HL-60 (cell line): ENCODE results near the gene PPM1M.

ENCODE experiments used
- DNase-seq, 2 experiments: peaks; one replicate each; pipeline ENCODE4 v3.0.0-alpha.2; 2010 to 2020; ENCODE audit warnings: low read depth in 1 of 2, low spot score in 1 of 2
- H3K27ac ChIP-seq: fragments of 250-450 bp; sonication (Bioruptor Pico); replicated peaks from 2 replicates; pipeline ENCODE4 v1.5.1; 2020; ENCODE audit warnings: mild to moderate bottlenecking, moderate library complexity
- H3K27me3 ChIP-seq: fragments of 250-450 bp; sonication (Bioruptor Pico); 2 replicates; pipeline ENCODE4 v1.5.1; 2021; ENCODE audit warnings: mild to moderate bottlenecking, moderate library complexity; ENCODE audit not compliant: insufficient read depth, poor library complexity, severe bottlenecking
- H3K4me3 ChIP-seq: replicated peaks from 2 replicates; pipeline ENCODE4 v1.5.1; 2011; ENCODE audit warnings: mild to moderate bottlenecking, control low read depth, low read length; ENCODE audit not compliant: insufficient read depth
- CTCF ChIP-seq: IDR thresholded peaks from one replicate; pipeline ENCODE4 v1.5.1; 2011; ENCODE audit warnings: low read length, control low read depth, inconsistent platforms; ENCODE audit not compliant: insufficient read depth
- GABPA ChIP-seq: IDR thresholded peaks from 2 replicates; pipeline ENCODE4 v1.6.1; 2012; ENCODE audit warnings: low read depth
- POLR2AphosphoS5 ChIP-seq: IDR thresholded peaks from 2 replicates; pipeline ENCODE4 v1.6.1; 2012; ENCODE audit warnings: low read depth
- REST ChIP-seq: IDR thresholded peaks from 2 replicates; pipeline ENCODE4 v1.6.1; 2012; ENCODE audit warnings: low read depth; ENCODE audit not compliant: insufficient replicate concordance
- SPI1 ChIP-seq: IDR thresholded peaks from 2 replicates; pipeline ENCODE4 v1.6.1; 2012; ENCODE audit warnings: low read depth, mild to moderate bottlenecking, borderline replicate concordance

The PPM1M gene

GRCh38 chr3:52210550-52211046 is 35.0 kb upstream of the PPM1M start:
- H3K27me3 ChIP-seq = no peaks in the 10 kb centered on the region
- DNase-seq = peak; percentile 90 to 95
- TF ChIP-seq SPI1 = no peak; the same call in 1 of the 2 replicates
- TF ChIP-seq REST = peak; percentile 46
- TF ChIP-seq POLR2AphosphoS5 = peak; percentile 41; the same call in 1 of the 2 replicates
- TF ChIP-seq CTCF = no peak
- no peak overlapping the region for H3K4me3 ChIP-seq
- peak overlapping the region; percentile 66 for H3K27ac ChIP-seq

- H3K27me3 ChIP-seq = no peaks in the 10 kb centered on the region
- no peak overlapping the region for H3K4me3 ChIP-seq
- H3K27ac ChIP-seq = peak overlapping the region; percentile 66
- no peak for DNase-seq
- TF ChIP-seq CTCF (no peak), REST (no peak), GABPA (no peak), SPI1 (no peak), POLR2AphosphoS5 (no peak)
Observed at GRCh38 chr3:52211268-52211891, 34.2 kb upstream of the PPM1M start.

- TF ChIP-seq SPI1 = no peak
- no peak for TF ChIP-seq CTCF
- TF ChIP-seq POLR2AphosphoS5 = 0 out of 2 replicates have a peak, but pooled peaks have one; percentile 12
- no peaks in the 10 kb centered on the region for H3K27me3 ChIP-seq
- H3K27ac ChIP-seq = peak overlapping the region; percentile 28; the same call in 1 of the 2 replicates
- DNase-seq = no peak
- no peak overlapping the region for H3K4me3 ChIP-seq
Observed at GRCh38 chr3:52213005-52213404, 32.6 kb upstream of the PPM1M start.

GRCh38 chr3:52213901-52214300 is 31.7 kb upstream of the PPM1M start:
- TF ChIP-seq POLR2AphosphoS5 (no peak), GABPA (no peak), SPI1 (no peak), CTCF (no peak), REST (no peak)
- Histone ChIP-seq H3K27me3 (no peaks in the 10 kb centered on the region), H3K27ac (no peak overlapping the region), H3K4me3 (no peak overlapping the region)
- no peak for DNase-seq
